ENCODE results near the gene CLK1.
A peak's percentile ranks its signal among the peaks of the same experiment; 100 is the strongest.
"Not testable (repeated sequence)": the region's sequence is repeated elsewhere in the genome, so short reads cannot be mapped to it uniquely, and the experiment has no call there.

Gene CLK1

GRCh38 chr2:200851398-200852248 is 12.8 kb downstream of the CLK1 start:
- no peak for DNase-seq (ENCODE audit: low read depth)

- no peak for DNase-seq (ENCODE audit: low read depth)
Measured at GRCh38 chr2:200850512-200851256, 13.8 kb downstream of the CLK1 start.

- DNase-seq (ENCODE audit: low read depth) = no peak
Measured at GRCh38 chr2:200847939-200848338, 16.5 kb downstream of the CLK1 start.

GRCh38 chr2:200847269-200847668 is 17.2 kb downstream of the CLK1 start:
- DNase-seq (ENCODE audit: low read depth) = no peak

GRCh38 chr2:200845669-200846325 is 18.7 kb downstream of the CLK1 start:
- no peak for DNase-seq (ENCODE audit: low read depth)

- no peak for DNase-seq (ENCODE audit: low read depth)
Measured at GRCh38 chr2:200845194-200845593, 19.3 kb downstream of the CLK1 start.

- DNase-seq (ENCODE audit: low read depth) = no peak
Measured at GRCh38 chr2:200843993-200844948, 20.2 kb downstream of the CLK1 start.

GRCh38 chr2:200839513-200839912 is 24.9 kb downstream of the CLK1 start:
- DNase-seq (ENCODE audit: low read depth) = no peak

- DNase-seq (ENCODE audit: low read depth) = no peak
Measured at GRCh38 chr2:200834701-200835100, 29.8 kb downstream of the CLK1 start.

GRCh38 chr2:200829258-200829655 is 35.2 kb downstream of the CLK1 start:
- DNase-seq (ENCODE audit: low read depth) = no peak

GRCh38 chr2:200828572-200829257 is 35.7 kb downstream of the CLK1 start:
- DNase-seq (ENCODE audit: low read depth) = no peak

GRCh38 chr2:200828104-200828503 is 36.4 kb downstream of the CLK1 start:
- no peak for DNase-seq (ENCODE audit: low read depth)

- no peak for DNase-seq (ENCODE audit: low read depth)
Measured at GRCh38 chr2:200821686-200822245, 42.7 kb downstream of the CLK1 start.

- DNase-seq (ENCODE audit: low read depth) = no peak
Measured at GRCh38 chr2:200820573-200821234, 43.8 kb downstream of the CLK1 start.

- DNase-seq (ENCODE audit: low read depth) = not testable (repeated sequence)
Measured at GRCh38 chr2:200818732-200819131, 45.7 kb downstream of the CLK1 start.

- DNase-seq (ENCODE audit: low read depth) = no peak
Measured at GRCh38 chr2:200814917-200815316, 49.5 kb downstream of the CLK1 start.

GRCh38 chr2:200814276-200814815 is 50.1 kb downstream of the CLK1 start:
- no peak for DNase-seq (ENCODE audit: low read depth)

- peak; percentile 33 for DNase-seq (ENCODE audit: low read depth)
Measured at GRCh38 chr2:200812122-200813022, 52.1 kb downstream of the CLK1 start.

Data from stimulated activated CD8-positive, alpha-beta memory T cell treated with anti-CD3 and anti-CD28 coated beads, Interleukin-7, amount 100 ng/mL, for 24 hours (primary cell).